Measurements from ENCODE around the gene FH.

The FH gene

DNA sequence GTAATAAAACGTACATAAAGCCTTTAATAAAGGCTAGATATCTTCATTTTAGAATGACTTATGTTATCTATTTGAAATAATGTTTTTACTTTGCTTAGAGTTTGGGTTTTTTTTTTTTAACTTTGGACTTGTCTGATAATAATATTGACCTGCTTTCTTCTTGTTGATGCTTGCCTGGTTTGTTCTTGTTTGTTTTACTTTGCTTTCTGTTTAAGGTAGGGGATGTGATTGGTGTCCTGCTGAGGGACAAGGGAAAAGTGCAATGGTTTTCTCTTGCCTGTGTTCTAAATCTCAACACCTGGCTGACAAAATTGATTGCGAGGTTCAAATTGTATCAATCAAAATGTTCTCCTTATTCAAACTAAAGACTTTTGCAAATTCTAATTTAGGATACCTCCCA lies 2.2 kb upstream of the FH start:
- DNase-seq (ENCODE audit: low spot score) = no peak

DNA sequence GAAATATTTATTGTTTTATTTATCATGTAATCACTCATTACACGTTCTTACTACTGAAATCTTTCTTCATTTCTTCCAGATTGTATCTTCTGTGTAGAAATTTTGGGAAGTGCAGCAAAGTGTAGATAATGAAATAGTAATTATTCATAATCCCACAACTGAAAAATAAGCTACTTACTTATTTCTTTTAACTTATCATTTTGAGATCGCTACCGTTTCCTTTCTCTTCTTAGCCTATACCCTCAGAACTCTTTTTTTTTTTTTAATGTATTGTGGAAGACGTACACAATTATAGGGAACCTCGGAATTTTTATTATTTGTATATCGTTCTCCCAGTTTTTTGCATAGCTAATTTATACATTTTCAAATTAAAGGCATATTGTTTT lies 518 bp upstream of the FH start:
- no peak for DNase-seq (ENCODE audit: low spot score)

- DNase-seq (ENCODE audit: low spot score) = peak; percentile 4
Measured at GRCh38 chr1:241518476-241519307, 863 bp downstream of the FH start.

GRCh38 chr1:241513378-241513777 lies 6.2 kb downstream of the FH start:
- no peak for DNase-seq (ENCODE audit: low spot score)

GRCh38 chr1:241507189-241507863 lies 12.2 kb downstream of the FH start:
- no peak for DNase-seq (ENCODE audit: low spot score)

DNA sequence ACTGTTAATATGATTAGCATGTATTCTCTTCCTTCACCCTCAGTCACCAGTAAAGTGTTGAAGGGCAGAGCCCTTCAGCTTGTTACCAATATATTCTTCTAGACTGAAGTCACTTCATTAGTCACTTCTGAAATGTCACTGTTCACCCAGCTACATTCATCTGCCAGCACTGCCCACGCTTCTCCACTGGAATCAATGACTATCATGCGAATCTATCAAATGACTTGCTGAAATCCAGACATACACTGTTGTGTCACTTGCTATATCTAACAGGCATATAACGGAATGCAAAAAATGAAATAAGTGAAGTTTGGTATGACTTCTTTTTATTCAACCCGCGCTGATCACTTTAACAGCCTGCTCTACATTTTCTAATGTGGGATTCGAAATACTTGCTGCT lies 16.1 kb downstream of the FH start:
- DNase-seq (ENCODE audit: low spot score) = no peak

GRCh38 chr1:241499910-241500309 lies 19.6 kb downstream of the FH start:
- no peak for DNase-seq (ENCODE audit: low spot score)

DNA sequence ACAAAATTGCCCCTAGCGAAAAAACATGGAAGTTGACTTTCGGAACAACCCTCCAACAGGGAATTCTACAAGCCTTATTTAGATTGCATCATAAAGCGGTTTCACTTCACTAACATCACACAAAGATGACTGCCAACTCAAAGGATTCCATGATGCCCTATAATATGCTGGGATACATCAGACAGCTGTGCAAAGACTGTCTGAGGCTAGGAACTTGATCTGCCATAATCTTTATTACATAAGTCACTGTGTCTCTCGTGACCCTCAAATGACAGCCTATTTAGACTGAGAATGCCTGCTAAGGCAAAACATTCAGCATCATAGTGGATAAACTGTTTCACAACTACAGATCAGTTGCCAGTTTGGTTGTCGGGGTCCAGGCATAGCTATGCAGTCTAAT lies 23.8 kb downstream of the FH start:
- no peak for DNase-seq (ENCODE audit: low spot score)

DNA sequence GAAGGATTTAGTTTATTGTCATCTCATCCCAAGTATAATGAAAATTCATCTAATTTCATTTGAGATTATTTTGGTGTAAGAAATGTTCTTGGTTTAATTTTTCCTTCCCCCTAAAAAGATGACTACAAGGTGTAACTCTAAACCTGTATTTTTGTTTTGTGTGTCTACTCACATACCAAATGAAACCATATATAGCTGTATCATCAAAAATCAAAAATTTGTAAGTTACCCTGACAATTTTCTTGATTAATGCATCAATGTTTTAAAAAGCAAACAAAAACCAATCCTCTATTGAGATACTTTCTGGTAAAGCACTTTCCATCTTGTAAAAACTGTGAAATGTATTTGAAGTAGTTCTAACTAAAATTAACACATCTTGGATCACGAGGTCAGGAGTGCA lies 30.8 kb downstream of the FH start:
- DNase-seq (ENCODE audit: low spot score) = no peak

GRCh38 chr1:241485554-241485992 lies 34.0 kb downstream of the FH start:
- peak; percentile 8 for DNase-seq (ENCODE audit: low spot score)

- DNase-seq (ENCODE audit: low spot score) = no peak
Measured at GRCh38 chr1:241485145-241485544, 34.4 kb downstream of the FH start.

DNA sequence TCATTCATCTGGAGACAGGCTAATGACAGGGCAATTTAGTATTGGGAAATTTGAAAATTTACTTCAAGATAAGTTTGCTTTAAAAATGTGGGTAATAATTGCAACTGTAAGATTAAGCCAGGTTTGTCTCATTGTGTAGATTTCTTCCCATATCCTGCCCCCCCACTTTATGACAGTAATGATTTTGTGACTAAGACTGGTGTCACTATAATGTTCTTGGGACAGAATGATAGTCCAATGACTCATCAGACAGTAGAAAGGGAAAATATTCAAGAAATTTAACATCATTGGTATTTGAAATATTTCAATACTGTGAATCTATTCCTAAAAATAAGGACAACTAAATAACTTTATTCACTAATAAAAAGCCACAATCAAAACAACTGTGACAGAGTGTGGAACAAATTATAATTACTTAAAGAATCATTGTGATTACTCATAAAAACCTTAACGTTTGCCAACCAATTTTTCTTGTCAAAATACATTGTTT lies 36.7 kb downstream of the FH start:
- DNase-seq (ENCODE audit: low spot score) = peak; percentile 56

- DNase-seq (ENCODE audit: low spot score) = no peak
Measured at GRCh38 chr1:241479294-241479693, 40.3 kb downstream of the FH start.

DNA sequence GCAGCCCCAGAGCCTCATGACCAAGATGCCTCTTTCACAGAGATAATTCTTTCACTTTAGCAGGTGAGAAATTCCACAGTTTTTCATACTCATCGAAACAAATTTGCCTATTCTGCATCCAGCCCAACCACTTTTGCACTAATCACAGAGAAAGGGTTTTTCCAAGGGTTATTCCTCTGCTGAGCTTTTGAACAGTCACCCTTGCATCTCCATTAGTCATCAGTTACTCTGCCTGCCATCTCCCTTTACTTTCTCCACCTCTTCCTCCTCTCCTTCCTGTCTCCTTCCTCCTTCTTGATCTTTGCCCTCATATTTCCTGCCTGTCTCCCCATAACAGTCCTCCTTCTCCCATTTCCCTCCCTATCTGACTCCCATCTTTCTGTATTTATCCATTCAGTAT lies 43.9 kb downstream of the FH start:
- no peak for DNase-seq (ENCODE audit: low spot score)

- no peak for DNase-seq (ENCODE audit: low spot score)
Measured at GRCh38 chr1:241473026-241473425, 46.5 kb downstream of the FH start.

DNA sequence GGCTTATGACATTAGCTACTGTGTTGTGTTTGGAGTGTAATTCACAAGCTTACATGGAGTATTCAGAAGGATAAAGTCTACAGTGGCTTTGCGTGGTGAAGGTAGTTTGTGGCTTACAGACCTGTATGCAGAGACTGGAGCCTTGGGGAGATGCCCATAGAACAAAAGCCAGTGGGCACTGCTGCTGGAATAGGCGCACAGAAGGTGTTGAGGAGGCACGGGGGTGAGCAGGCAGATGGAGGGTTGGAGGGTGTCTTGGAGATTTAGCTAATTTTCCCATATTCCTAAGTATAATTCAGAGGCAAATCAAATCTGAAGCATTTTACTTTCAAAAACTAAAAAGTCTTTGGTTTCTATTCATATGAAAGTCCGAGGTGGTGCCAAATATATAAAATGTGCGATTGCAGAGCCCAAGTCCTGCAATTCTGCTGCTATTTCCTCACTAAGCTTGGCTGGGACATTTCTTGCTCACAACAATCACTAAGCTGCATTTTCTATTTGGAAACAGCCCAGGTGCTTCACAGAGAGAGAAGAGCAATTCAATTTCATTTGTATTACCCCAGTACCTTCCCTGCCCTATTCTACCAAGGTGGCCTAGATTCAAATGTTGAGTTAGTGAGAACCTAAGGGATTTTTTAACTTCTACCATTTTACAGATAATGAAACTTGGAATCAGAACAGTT lies 48.5 kb downstream of the FH start:
- DNase-seq (ENCODE audit: low spot score) = no peak

DNA sequence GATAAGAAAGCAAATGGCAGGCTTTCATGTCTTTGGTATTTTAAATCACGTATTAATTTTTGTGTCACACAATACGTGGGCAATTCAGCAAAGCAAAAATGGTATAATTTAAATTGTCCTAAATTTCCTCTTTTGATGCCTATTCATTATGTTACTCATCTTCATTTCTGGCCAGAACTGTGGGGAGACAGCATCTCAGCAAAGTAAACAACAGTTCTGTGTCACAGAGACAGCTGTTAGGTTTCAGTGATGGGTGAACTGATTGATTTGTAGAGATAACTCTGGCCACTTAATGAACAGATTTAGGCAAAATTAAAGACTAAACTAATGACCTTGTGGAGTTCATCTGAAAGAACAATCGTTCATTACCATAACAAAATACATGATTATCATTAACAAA lies 49.2 kb downstream of the FH start:
- no peak for DNase-seq (ENCODE audit: low spot score)

- DNase-seq (ENCODE audit: low spot score) = no peak
Measured at GRCh38 chr1:241465673-241466072, 53.9 kb downstream of the FH start.

DNA sequence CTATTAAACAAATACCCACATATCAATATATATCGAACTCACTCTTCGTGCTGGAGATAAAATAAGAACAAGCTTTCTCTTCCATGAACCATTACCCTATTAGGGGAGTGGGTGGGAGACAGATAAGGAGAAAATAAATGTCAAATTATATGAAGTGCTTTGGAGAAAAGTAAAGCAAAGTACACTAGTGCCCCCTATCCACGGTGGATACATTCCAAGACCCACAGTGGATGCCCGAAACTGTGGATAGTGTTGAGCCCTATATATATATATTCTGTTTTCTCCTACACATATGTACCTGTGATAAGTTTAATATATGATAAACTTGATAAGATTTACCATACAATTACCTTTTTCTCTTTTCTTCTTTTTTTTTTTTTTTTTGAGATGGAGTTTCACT lies 54.6 kb downstream of the FH start:
- DNase-seq (ENCODE audit: low spot score) = no peak

GRCh38 chr1:241462391-241462790 lies 57.2 kb downstream of the FH start:
- DNase-seq (ENCODE audit: low spot score) = no peak

- no peak for DNase-seq (ENCODE audit: low spot score)
Measured at GRCh38 chr1:241460098-241460873, 59.3 kb downstream of the FH start.

GRCh38 chr1:241459186-241459802 lies 60.3 kb downstream of the FH start:
- DNase-seq (ENCODE audit: low spot score) = no peak
